Activated CD4-positive, alpha-beta memory T cell treated with anti-CD3 and anti-CD28 coated beads, Interleukin-2, amount 10 ng/mL, durations not matched to agents 7 days and 5 days (primary cell): Measurements from ENCODE around the gene ZCCHC18. TPM values are rescaled to one million over a fixed set of nuclear protein-coding genes. Genes with fewer than 3 reads are reported as not detected.

Experiments
- CTCF ChIA-PET: fragments of 350-600 bp; sonication (Branson Sonifier 250); formaldehyde crosslinking; loops from one replicate; lab custom pipeline; 2021; ENCODE audit warnings: antibody characterized with exemption, inconsistent platforms; lab: Charles Lee
- POLR2A ChIA-PET: fragments of 350-600 bp; sonication (Branson Sonifier 250); formaldehyde crosslinking; loops from one replicate; lab custom pipeline; 2021; ENCODE audit warnings: antibody characterized with exemption; lab: Charles Lee
- DNase-seq: peaks from one replicate; pipeline ENCODE4 v3.0.0-alpha.2; 2020
- H3K27ac Mint-ChIP-seq: one replicate; pipeline ENCODE4 v1.8.0; 2021; ENCODE audit warnings: mild to moderate bottlenecking, mixed read lengths
- H3K27me3 Mint-ChIP-seq: one replicate; pipeline ENCODE4 v1.8.0; 2021; ENCODE audit warnings: mixed read lengths
- H3K36me3 Mint-ChIP-seq: one replicate; pipeline ENCODE4 v1.8.0; 2021; ENCODE audit warnings: low read depth, mixed read lengths
- H3K4me1 Mint-ChIP-seq: one replicate; pipeline ENCODE4 v1.8.0; 2021; ENCODE audit warnings: mixed read lengths
- H3K4me3 Mint-ChIP-seq: one replicate; pipeline ENCODE4 v1.8.0; 2021; ENCODE audit warnings: mild to moderate bottlenecking, mixed read lengths
- H3K9me3 Mint-ChIP-seq: one replicate; pipeline ENCODE4 v1.8.0; 2021; ENCODE audit warnings: mixed read lengths
- total RNA-seq, 2 experiments: library from RNA; stranded (reverse); gene quantifications; one replicate each; pipeline ENCODE4 v1.2.3, GENCODE V29; 2021

The ZCCHC18 gene
- total RNA-seq, 2 experiments from 2014 or later, result 1.6 to 2.8 TPM

- no peak overlapping the region for H3K27ac Mint-ChIP-seq
These were observed 25.2 kb downstream of the ZCCHC18 start for GRCh38 chrX:104137496-104137895.

DNA sequence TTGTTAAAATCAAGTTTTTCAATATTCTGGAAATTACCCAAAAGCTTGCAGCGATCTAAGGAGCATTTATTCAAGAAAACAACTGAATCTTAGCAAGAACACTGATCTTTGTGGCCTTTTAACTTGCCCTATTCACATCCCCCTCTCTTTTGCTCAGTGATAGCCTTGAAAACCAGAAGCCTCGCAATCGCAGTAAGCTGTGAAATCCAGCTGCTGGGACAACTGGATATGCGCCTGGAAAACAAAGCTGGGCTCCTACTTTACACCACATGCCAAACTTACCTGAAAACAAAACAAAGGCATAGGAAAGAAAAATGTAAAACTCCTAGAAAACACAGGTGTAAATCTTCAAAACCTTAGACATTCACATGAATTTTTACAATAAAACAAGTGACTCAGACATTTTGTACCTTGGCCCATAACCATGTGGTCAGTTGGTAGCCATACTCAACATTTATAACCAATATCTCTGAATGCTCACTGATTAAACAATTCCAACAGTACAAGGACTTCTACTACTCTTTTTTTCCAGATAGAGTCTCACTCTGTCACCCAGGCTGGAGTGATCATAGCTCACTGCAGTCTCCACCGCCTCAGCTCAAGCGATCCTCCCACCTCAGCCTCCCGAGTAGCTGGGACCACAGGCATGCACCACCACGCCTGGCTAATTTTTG lies 28.9 kb downstream of the ZCCHC18 start:
- no peaks in the 10 kb centered on the region for H3K27me3 Mint-ChIP-seq
- H3K9me3 Mint-ChIP-seq, result no peaks in the 10 kb centered on the region
- H3K36me3 Mint-ChIP-seq, result no peaks in the 10 kb centered on the region
- CTCF ChIA-PET, result no interaction called here
- POLR2A ChIA-PET, result no interaction called here
- no peaks in the 10 kb centered on the region for H3K4me1 Mint-ChIP-seq
- no peak overlapping the region for H3K4me3 Mint-ChIP-seq
- no peak overlapping the region for H3K27ac Mint-ChIP-seq
- no peak for DNase-seq

More at GRCh38 chrX:104137496-104137895, 25.2 kb downstream of the ZCCHC18 start:
- no peak for DNase-seq
- no peak overlapping the region for H3K4me3 Mint-ChIP-seq
- ChIA-PET CTCF (interaction anchor here (1.1 to 3.3 kb wide), 4 partner anchors 38 to 292 kb away, joined by 3 to 26 read pairs (median 6); no protein-coding TSS in a partner anchor), POLR2A (interaction anchor here (1.1 kb wide), 1 partner anchor 20 kb away, joined by 3 read pairs; the partner anchor contains the start of gene SLC25A53)
- H3K36me3 Mint-ChIP-seq, result no peaks in the 10 kb centered on the region
- no peaks in the 10 kb centered on the region for H3K27me3 Mint-ChIP-seq
- peaks cover 15% of the 10 kb centered on the region for H3K4me1 Mint-ChIP-seq
- no peaks in the 10 kb centered on the region for H3K9me3 Mint-ChIP-seq

- Mint-ChIP-seq H3K27ac (no peak overlapping the region), H3K4me1 (peaks cover 2% of the 10 kb centered on the region), H3K36me3 (no peaks in the 10 kb centered on the region), H3K4me3 (no peak overlapping the region), H3K9me3 (no peaks in the 10 kb centered on the region), H3K27me3 (no peaks in the 10 kb centered on the region)
- DNase-seq, result no peak
- ChIA-PET CTCF (no interaction called here), POLR2A (no interaction called here)
These were observed 38.7 kb downstream of the ZCCHC18 start for GRCh38 chrX:104151037-104151436.

GRCh38 chrX:104156630-104157529 lies 44.6 kb downstream of the ZCCHC18 start, which contains the start of gene SLC25A53:
SLC25A53 (minus strand) TSS chrX:104157009; CDS start chrX:104105257, 51,752 bp downstream.
- Mint-ChIP-seq H3K27me3 (no peaks in the 10 kb centered on the region), H3K27ac (peak within 1 kb of the TSS; percentile 100), H3K4me3 (peak within 1 kb of the TSS; percentile 90), H3K9me3 (no peaks in the 10 kb centered on the region), H3K36me3 (no peaks in the 10 kb centered on the region), H3K4me1 (peaks cover 15% of the 10 kb centered on the region)
- ChIA-PET POLR2A (interaction anchor here (0.6 to 3.0 kb wide), 11 partner anchors 10 to 238 kb away, joined by 3 to 57 read pairs (median 5); partner anchors contain the start of genes FAM199X and ZCCHC18), CTCF (interaction anchor here (0.6 to 1.8 kb wide), 5 partner anchors 9 to 472 kb away, joined by 3 to 43 read pairs (median 3); partner anchors contain the start of gene FAM199X)
- DNase-seq, result peak; percentile 79

Other genes starting within 250 kb of the ZCCHC18 start
- 1 to 10 TPM; 7.3 to 7.5 TPM for gene TMSB15B, start 149.9 kb upstream of the ZCCHC18 start, total RNA-seq
- not detected for gene H2BW1, start 98.8 kb upstream of the ZCCHC18 start, total RNA-seq
- gene H2BW2, start 72.6 kb upstream of the ZCCHC18 start, total RNA-seq, result not detected
- gene TMSB15C, start 36.3 kb upstream of the ZCCHC18 start, total RNA-seq, result 1 to 10 TPM; 1.9 to 2.9 TPM
- 1 to 10 TPM; 7.9 to 8.3 TPM for gene SLC25A53, start 44.5 kb downstream of the ZCCHC18 start, total RNA-seq
- gene FAM199X, start 53.9 kb downstream of the ZCCHC18 start, total RNA-seq, result 10 to 100 TPM; 12.9 to 13.1 TPM
- not detected for gene ESX1, start 142.4 kb downstream of the ZCCHC18 start, total RNA-seq